Colonic mucosa (tissue), 4 donors: ENCODE measurements around the gene ATP8B3. TPM values are rescaled to one million over a fixed set of nuclear protein-coding genes. Genes with fewer than 3 reads are reported as not detected.

ENCODE experiments used
- DNase-seq: peaks from one replicate; pipeline ENCODE4 v3.0.0-alpha.2; 2020
- H3K27ac ChIP-seq: fragments of 200-600 bp; one replicate; pipeline ENCODE4 v1.8.0; 2021
- H3K27me3 ChIP-seq: fragments of 200-600 bp; one replicate; pipeline ENCODE4 v1.8.0; 2021
- H3K36me3 ChIP-seq: fragments of 200-600 bp; one replicate; pipeline ENCODE4 v1.8.0; 2021
- H3K4me1 ChIP-seq: fragments of 200-600 bp; one replicate; pipeline ENCODE4 v1.8.0; 2021; ENCODE audit warnings: mild to moderate bottlenecking
- H3K4me3 ChIP-seq: fragments of 200-600 bp; one replicate; pipeline ENCODE4 v1.8.0; 2021
- H3K9ac ChIP-seq, 2 donors: one replicate each; pipeline ENCODE4 v1.7.0; 2013; ENCODE audit warnings: control low read depth in 2 of 2, low read depth in 2 of 2, low read length in 2 of 2
- H3K9me3 ChIP-seq: fragments of 200-600 bp; one replicate; pipeline ENCODE4 v1.8.0; 2021
- CTCF ChIP-seq: fragments of 200-600 bp; IDR thresholded peaks from one replicate; pipeline ENCODE4 v1.8.0; 2022; ENCODE audit warnings: antibody characterized with exemption, mild to moderate bottlenecking
- intact Hi-C: fragments of 100-400 bp; cut with DNase I; formaldehyde crosslinking; loops from one replicate; pipeline ENCODE4 v1.14.1; 2022
- total RNA-seq, 2 donors: library from RNA; stranded (reverse); fragmentation: NEBNext Ultra II Directional in 1 of 2; extraction: Animal tissue kit (Norgen Biotek cat#: 25700) in 1 of 2; gene quantifications; one replicate each; pipeline ENCODE4 v1.2.1, GENCODE V29; 2021
- donor health status: healthy.
- donor health status: DM: no; HTN: no; CAD: no.
- donor health status: DM: no; HTN: no; CAD: no.

ATP8B3 gene
- total RNA-seq, 2 donors from 2014 or later = 0.15 to 0.42 TPM

DNA sequence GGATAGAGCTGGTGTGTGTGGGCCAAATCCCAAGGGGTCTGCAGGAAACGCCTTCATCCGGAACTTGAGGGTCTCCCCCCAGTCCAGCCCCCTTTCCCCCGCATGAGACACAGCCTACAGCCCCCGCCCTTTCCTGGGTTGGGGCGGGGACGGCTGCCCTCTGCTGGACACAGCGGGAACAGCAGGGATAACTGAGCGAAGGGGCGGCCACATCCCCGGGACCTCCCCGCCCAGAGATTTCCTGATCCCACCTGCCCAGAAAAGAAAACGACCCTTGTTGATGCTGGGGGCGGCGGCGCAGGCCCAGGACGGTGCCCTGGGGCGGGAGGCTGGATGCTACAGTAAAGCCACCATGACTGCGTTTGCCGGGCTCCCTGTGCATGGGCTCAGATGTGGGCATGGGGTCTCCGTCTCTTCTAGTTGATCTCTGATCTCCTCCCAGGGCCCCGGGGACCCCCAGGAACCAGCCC, 44.6 kb downstream of the ATP8B3 start:
- peak; percentile 88 for TF ChIP-seq CTCF
- H3K4me3 ChIP-seq = no peak overlapping the region
- DNase-seq = peak; percentile 47
- peaks cover 54% of the 10 kb centered on the region for H3K27me3 ChIP-seq
- H3K9me3 ChIP-seq = no peaks in the 10 kb centered on the region
- H3K4me1 ChIP-seq = no peaks in the 10 kb centered on the region
- no peak overlapping the region for H3K27ac ChIP-seq
- intact Hi-C loops = loop anchor here (2.0 to 5.0 kb wide), 2 partner anchors 95 to 221 kb away; no protein-coding TSS in a partner anchor
- H3K9ac ChIP-seq = no peak overlapping the region
- H3K36me3 ChIP-seq = no peaks in the 10 kb centered on the region

DNA sequence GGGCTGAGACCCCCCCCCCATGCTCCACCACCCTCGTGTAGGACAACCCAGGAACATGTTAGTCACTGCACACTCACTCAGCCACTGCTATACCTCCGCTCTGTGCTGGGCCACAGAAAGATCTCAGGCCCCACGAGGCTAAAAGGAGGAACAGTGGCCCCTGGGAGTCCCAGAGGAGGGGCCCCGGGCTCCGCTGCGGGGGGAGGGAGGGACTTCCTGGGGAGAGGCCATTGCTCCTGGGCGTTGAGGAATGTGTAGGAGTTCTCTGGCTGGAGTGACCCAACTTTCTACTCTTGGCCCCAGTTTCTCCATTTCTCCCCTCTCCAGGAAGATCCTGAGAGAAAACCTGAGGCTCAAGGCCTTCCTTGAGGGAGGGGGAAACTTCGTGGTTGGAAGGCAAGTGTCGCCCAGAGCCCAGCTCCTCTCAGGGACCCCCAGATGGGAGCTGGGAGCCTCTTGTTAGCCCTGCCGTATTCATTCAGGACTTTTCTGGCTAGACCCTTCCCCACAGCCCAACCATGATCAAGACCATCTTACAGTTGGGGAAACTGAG, 45.2 kb downstream of the ATP8B3 start:
- intact Hi-C loops = loop anchor here (2.0 to 5.0 kb wide), 2 partner anchors 95 to 220 kb away; no protein-coding TSS in a partner anchor
- Histone ChIP-seq H3K27me3 (peaks cover 60% of the 10 kb centered on the region), H3K36me3 (no peaks in the 10 kb centered on the region), H3K27ac (no peak overlapping the region), H3K9ac (no peak overlapping the region), H3K4me1 (no peaks in the 10 kb centered on the region), H3K9me3 (no peaks in the 10 kb centered on the region), H3K4me3 (no peak overlapping the region)
- no peak for TF ChIP-seq CTCF
- no peak for DNase-seq

DNA sequence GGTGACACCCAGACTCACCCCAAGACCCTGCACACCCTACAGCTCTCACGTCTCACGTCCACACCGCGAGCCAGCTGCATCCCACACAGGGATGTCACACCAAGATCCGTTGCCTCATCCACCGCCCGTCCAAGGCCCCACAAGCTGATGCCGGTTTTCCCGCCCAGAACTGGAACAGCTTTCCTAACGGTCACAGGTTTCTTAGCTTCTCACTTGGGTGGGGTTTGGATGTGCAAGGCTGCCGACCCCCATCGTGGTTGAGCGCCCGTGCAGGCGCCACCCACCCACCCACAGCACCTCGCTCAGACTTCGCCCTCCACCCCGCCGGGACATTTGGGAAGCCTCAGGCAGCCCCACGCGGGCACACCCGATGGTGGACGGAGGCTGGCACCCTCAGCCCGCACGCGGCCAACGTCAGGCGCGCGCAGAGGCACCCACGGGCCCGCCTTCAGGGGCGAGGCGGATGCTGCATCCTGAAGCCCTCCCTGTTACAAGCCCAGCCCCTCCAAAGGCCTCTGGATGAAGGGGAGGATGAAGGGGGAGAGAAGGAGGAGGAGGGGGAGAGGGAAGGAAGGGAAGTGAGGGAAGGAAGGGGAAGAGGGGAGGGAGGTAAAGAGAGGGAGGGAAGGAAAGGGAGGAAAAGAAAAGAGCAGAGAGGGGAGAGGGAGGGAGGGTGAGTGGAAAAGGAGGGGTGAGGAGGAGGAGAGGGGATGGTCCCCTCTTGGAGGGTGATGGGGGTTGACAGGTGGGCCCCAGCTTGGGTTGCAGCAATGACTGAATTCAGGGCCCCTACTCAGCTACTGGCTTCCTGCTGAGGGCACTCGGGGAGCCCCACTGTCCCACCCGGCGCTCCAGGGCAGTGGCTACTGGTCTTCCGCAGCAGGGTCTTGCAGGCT, 45.9 kb downstream of the ATP8B3 start:
- no peak overlapping the region for H3K4me3 ChIP-seq
- intact Hi-C loops = loop anchor here (2.0 to 5.0 kb wide), 2 partner anchors 94 to 219 kb away; no protein-coding TSS in a partner anchor
- no peak for TF ChIP-seq CTCF
- H3K27me3 ChIP-seq = peaks cover 67% of the 10 kb centered on the region
- no peak for DNase-seq
- no peak overlapping the region for H3K9ac ChIP-seq
- H3K36me3 ChIP-seq = no peaks in the 10 kb centered on the region
- H3K4me1 ChIP-seq = no peaks in the 10 kb centered on the region
- H3K9me3 ChIP-seq = no peaks in the 10 kb centered on the region
- no peak overlapping the region for H3K27ac ChIP-seq

GRCh38 chr19:1765232-1765903, 46.7 kb downstream of the ATP8B3 start:
- no peak for TF ChIP-seq CTCF
- H3K27ac ChIP-seq = no peak overlapping the region
- H3K9ac ChIP-seq = no peak overlapping the region
- H3K27me3 ChIP-seq = peaks cover 73% of the 10 kb centered on the region
- no peaks in the 10 kb centered on the region for H3K9me3 ChIP-seq
- intact Hi-C loops = loop anchor here (5.0 kb wide), 1 partner anchor 93 kb away; no protein-coding TSS in a partner anchor
- H3K4me3 ChIP-seq = no peak overlapping the region
- no peak for DNase-seq
- no peaks in the 10 kb centered on the region for H3K36me3 ChIP-seq
- no peaks in the 10 kb centered on the region for H3K4me1 ChIP-seq

DNA sequence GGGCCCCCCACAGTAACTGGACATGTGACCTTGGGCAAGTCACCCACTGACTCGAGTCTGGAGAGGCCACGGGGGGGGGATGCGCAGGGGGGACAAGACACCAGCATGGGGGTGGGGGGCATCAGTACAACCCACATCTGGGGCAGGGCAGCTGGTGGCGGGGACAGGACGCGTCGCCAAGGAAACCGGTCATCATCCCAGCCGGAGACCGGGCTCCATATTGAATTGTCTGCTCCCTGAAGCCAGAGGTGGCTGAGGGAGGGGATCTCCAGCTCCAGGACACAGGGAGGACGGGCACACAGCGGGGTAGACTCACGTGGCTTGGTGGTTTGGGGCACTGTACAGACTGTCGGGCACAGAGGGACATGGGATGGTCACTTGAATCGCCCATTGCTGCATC, 47.3 kb downstream of the ATP8B3 start:
- Histone ChIP-seq H3K9me3 (no peaks in the 10 kb centered on the region), H3K36me3 (no peaks in the 10 kb centered on the region), H3K4me3 (no peak overlapping the region), H3K4me1 (no peaks in the 10 kb centered on the region), H3K9ac (no peak overlapping the region), H3K27me3 (peaks cover 79% of the 10 kb centered on the region), H3K27ac (no peak overlapping the region)
- no peak for TF ChIP-seq CTCF
- DNase-seq = no peak
- intact Hi-C loops = loop anchor here (5.0 kb wide), 1 partner anchor 92 kb away; no protein-coding TSS in a partner anchor
